ENCODE measurements around the gene TTLL12.

The TTLL12 gene

DNA sequence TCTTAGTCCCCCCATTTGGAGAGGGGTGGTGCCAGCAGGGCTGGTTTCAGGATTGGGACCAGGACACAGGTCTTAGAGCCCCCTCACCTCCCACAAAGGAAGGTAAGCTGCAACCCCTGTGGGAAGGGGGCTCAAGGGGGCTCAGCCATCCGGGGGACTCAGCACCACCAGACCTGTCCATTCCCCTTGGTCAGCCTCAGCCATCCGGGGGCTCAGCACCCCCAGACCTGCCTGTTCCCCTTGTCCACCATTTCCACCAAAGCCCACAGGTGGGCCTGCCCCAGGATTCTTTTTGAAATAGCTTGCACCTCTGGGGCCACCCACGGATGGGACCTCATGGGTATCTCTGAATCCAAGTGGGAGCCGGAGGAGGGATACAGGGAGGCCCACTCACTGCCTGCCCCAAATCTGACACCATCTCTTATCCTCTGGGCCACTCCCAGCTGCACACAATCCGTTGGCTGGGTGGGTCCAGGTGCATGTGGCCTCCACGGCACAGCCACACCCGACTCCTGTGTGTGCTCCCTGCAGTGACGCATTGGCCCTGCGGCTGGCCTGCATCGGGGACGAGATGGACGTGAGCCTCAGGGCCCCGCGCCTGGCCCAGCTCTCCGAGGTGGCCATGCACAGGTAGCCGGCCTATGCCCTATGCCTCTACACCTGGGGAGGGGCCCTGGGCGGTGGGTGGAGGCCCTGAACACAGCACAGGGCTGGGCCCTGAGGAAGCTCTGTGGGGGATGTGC lies 59.6 kb downstream of the TTLL12 start:
- no peak for FAIRE-seq
- TF ChIP-seq TAF1 (IDR thresholded peaks at IDR 0.05; ENCODE audit: borderline replicate concordance, low read depth, low read length) (no peak), POLR2A (IDR thresholded peaks at IDR 0.05; ENCODE audit: low read depth, low read length) (no peak), POLR2AphosphoS5 (IDR thresholded peaks at IDR 0.05; ENCODE audit: low read depth, low read length) (no peak)
- DNase-seq (ENCODE audit: insufficient read length): no peak

DNA sequence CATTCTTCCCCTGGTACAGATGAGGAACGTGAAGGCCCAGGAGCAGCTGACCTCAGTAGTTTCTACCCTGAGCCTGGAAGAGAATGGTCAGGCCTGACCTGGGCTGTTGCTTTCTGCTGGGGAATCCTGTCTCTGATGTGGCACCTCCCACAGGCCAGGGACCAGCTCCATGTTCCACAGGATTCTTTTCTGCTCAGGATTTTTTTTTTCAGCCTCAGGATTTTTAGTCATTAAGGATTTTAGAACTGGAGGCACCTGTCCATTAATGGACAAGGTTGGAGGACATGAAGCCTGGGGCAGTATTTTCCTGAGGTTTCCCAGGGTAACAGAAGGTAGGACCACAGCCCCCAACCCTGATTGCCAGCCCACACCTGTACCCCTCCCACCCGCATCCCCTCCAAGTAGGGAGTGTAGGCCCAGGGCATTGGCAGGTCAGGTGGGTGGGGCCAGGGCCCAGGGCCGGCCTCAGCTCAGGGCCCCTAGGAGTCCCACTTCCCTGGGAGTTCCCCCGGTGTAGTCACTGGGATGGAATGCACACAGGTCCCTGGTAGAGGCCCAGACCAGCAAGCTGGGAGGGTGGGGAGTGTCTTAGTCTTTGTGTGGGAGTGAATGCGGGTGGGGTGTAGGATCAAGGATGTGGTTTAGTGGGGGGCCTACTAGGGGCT lies 60.3 kb downstream of the TTLL12 start:
- DNase-seq (ENCODE audit: insufficient read length) (peak; percentile 48), FAIRE-seq (no peak)
- TF ChIP-seq TAF1 (IDR thresholded peaks at IDR 0.05; ENCODE audit: borderline replicate concordance, low read depth, low read length) (no peak), POLR2AphosphoS5 (IDR thresholded peaks at IDR 0.05; ENCODE audit: low read depth, low read length) (no peak), POLR2A (IDR thresholded peaks at IDR 0.05; ENCODE audit: low read depth, low read length) (no peak)

DNA sequence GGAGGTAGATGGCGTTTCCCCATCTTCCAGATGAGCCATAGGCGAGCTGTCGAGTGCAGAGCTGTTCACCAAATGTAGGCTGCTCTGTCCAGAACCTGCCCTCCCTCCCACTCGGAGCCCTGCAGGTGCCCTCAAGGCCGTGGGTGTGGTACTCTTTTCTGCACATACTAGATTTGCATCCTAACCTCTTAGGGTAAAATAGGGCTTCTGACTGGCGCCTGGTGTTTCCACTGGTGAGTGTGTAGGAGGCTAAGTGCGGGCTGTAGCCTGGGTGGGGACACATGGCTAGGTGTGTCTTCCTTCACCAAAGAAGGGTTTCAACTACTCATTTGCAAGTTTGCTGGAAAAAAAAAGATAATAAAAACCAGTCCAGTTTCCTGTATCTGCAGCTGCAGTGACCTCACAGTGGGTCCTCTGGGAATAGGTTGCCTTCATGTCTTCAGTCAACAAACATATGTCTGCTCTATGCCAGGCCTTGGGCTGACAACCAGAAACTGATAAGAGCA lies 67.9 kb downstream of the TTLL12 start:
- TF ChIP-seq POLR2A (IDR thresholded peaks at IDR 0.05; ENCODE audit: low read depth, low read length) (no peak), POLR2AphosphoS5 (IDR thresholded peaks at IDR 0.05; ENCODE audit: low read depth, low read length) (no peak), TAF1 (IDR thresholded peaks at IDR 0.05; ENCODE audit: borderline replicate concordance, low read depth, low read length) (no peak)
- FAIRE-seq (no peak), DNase-seq (ENCODE audit: insufficient read length) (peak; percentile 63)

DNA sequence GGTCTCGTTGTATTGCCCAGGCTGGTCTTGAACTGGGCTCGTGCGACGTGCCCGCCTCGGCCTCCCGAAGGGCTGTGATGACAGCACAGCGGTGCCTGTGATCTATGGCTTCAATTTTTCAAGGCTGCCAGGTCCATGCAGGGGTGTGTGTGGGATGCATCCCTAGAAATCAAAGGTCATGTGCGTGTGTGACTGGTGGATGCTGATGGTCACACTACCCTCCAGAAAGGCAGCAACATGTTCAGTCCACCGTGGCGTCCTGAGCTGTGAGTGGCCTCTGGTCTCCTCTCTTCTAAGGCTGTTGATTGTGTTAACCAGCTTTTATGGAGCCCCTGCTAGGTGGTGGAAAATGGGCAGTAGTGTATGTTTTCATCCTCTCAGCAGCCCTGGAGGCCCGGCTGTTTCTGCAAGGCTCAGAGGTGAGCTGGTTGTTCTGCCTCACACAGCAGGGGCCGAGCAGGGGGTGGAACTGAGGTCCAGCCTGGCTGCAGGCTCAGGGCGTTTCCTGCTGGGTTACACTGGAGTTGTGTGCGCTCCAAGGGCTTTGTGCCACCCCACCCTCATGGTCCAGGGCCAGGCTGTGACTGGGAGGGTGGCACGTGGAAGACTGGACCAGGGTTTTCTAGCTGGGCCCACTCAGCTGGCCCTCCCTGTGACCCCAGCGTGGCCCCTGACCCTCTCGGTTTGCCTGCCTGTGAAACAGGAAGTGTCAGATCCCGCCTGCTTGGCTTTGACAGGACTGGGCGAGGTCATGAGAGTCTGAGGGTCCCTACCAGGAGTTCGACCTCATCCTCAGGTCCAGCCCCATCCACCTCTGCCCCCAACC lies 68.7 kb downstream of the TTLL12 start:
- TF ChIP-seq POLR2A (IDR thresholded peaks at IDR 0.05; ENCODE audit: low read depth, low read length) (no peak), TAF1 (IDR thresholded peaks at IDR 0.05; ENCODE audit: borderline replicate concordance, low read depth, low read length) (no peak), POLR2AphosphoS5 (IDR thresholded peaks at IDR 0.05; ENCODE audit: low read depth, low read length) (no peak)
- DNase-seq (ENCODE audit: insufficient read length): no peak
- peak; percentile 93 for FAIRE-seq

DNA sequence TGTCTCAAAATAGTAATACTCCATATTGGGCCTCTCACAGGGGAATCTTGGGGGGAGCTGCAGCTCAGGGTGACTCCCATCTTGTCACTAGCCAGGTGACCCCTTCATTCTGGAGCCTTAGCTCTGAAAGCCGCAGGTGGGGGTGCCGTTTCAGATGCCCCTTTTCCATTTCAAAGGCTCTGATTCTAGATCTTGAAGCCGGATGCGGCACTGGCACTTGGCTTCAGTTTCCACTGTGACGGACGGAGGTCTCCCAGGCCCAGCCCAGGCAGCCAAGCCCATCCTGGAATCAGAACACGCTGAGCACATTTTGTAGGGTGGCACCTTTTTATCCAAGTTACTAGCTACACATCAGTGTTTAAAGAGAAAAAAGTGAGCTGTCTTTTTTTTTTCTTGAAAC lies 70.0 kb downstream of the TTLL12 start:
- TF ChIP-seq POLR2AphosphoS5 (IDR thresholded peaks at IDR 0.05; ENCODE audit: low read depth, low read length): no peak
- TF ChIP-seq TAF1 (IDR thresholded peaks at IDR 0.05; ENCODE audit: borderline replicate concordance, low read depth, low read length): no peak
- no peak for TF ChIP-seq POLR2A (IDR thresholded peaks at IDR 0.05; ENCODE audit: low read depth, low read length)
- no peak for FAIRE-seq
- no peak for DNase-seq (ENCODE audit: insufficient read length)

Data from GM12892 (cell line).